ENCODE measurements around the gene MAB21L2.

- no peak for TF ChIP-seq CTCF (conservative IDR thresholded peaks at IDR 0.05; ENCODE audit: low read depth in 2 of 2)
- TF ChIP-seq EZH2phosphoT487 (IDR thresholded peaks at IDR 0.05; ENCODE audit: unreplicated experiment), result no peak
- TF ChIP-seq, protein P1, sequence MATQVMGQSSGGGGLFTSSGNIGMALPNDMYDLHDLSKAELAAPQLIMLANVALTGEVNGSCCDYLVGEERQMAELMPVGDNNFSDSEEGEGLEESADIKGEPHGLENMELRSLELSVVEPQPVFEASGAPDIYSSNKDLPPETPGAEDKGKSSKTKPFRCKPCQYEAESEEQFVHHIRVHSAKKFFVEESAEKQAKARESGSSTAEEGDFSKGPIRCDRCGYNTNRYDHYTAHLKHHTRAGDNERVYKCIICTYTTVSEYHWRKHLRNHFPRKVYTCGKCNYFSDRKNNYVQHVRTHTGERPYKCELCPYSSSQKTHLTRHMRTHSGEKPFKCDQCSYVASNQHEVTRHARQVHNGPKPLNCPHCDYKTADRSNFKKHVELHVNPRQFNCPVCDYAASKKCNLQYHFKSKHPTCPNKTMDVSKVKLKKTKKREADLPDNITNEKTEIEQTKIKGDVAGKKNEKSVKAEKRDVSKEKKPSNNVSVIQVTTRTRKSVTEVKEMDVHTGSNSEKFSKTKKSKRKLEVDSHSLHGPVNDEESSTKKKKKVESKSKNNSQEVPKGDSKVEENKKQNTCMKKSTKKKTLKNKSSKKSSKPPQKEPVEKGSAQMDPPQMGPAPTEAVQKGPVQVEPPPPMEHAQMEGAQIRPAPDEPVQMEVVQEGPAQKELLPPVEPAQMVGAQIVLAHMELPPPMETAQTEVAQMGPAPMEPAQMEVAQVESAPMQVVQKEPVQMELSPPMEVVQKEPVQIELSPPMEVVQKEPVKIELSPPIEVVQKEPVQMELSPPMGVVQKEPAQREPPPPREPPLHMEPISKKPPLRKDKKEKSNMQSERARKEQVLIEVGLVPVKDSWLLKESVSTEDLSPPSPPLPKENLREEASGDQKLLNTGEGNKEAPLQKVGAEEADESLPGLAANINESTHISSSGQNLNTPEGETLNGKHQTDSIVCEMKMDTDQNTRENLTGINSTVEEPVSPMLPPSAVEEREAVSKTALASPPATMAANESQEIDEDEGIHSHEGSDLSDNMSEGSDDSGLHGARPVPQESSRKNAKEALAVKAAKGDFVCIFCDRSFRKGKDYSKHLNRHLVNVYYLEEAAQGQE (IDR thresholded peaks at IDR 0.05; ENCODE audit: unreplicated experiment), result no peak
- no peak for TF ChIP-seq JUNB (IDR thresholded peaks at IDR 0.05; ENCODE audit: unreplicated experiment)
- TF ChIP-seq EZH2 (IDR thresholded peaks at IDR 0.05; ENCODE audit: low read depth, unreplicated experiment), result no peak
- TF ChIP-seq POLR2AphosphoS5 (IDR thresholded peaks at IDR 0.05; ENCODE audit: low read depth), result no peak
- TF ChIP-seq, protein P2, sequence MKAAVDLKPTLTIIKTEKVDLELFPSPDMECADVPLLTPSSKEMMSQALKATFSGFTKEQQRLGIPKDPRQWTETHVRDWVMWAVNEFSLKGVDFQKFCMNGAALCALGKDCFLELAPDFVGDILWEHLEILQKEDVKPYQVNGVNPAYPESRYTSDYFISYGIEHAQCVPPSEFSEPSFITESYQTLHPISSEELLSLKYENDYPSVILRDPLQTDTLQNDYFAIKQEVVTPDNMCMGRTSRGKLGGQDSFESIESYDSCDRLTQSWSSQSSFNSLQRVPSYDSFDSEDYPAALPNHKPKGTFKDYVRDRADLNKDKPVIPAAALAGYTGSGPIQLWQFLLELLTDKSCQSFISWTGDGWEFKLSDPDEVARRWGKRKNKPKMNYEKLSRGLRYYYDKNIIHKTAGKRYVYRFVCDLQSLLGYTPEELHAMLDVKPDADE (IDR thresholded peaks at IDR 0.05), result no peak
- TF ChIP-seq STAT1 (IDR thresholded peaks at IDR 0.05; ENCODE audit: unreplicated experiment), result no peak
- TF ChIP-seq CREB1 (CRISPR knock-in tag; IDR thresholded peaks at IDR 0.05; ENCODE audit: low read depth), result no peak
- no peak for TF ChIP-seq NANOG (IDR thresholded peaks at IDR 0.05; ENCODE audit: borderline replicate concordance)
- TF ChIP-seq ZNF114 (CRISPR knock-in tag; IDR thresholded peaks at IDR 0.05), result no peak
Measured at GRCh38 chr4:150599547-150599946, 17.6 kb downstream of the MAB21L2 start.
